HG02678 (cell line): ENCODE measurements around the gene MYLK4.

ENCODE experiments used
- ATAC-seq: cut with Tn5 transposase; IDR thresholded peaks from one replicate; pipeline ENCODE4 v1.9.1; 2021; ENCODE audit warnings: mild to moderate bottlenecking, moderate library complexity; ENCODE audit not compliant: unreplicated experiment

MYLK4 gene

GRCh38 chr6:2708456-2708855 lies 42.3 kb downstream of the MYLK4 start:
- no peak for ATAC-seq

- no peak for ATAC-seq
Observed at GRCh38 chr6:2706558-2706957, 44.2 kb downstream of the MYLK4 start.

- no peak for ATAC-seq
Observed at GRCh38 chr6:2705256-2705655, 45.5 kb downstream of the MYLK4 start.

GRCh38 chr6:2697291-2697690 lies 53.4 kb downstream of the MYLK4 start:
- no peak for ATAC-seq

- ATAC-seq, result no peak
Observed at GRCh38 chr6:2695454-2696095, 55.1 kb downstream of the MYLK4 start.

GRCh38 chr6:2693231-2693630 lies 57.5 kb downstream of the MYLK4 start:
- ATAC-seq, result no peak

GRCh38 chr6:2688401-2689064 lies 62.2 kb downstream of the MYLK4 start:
- no peak for ATAC-seq

GRCh38 chr6:2687456-2687855 lies 63.3 kb downstream of the MYLK4 start:
- no peak for ATAC-seq

GRCh38 chr6:2686515-2686914 lies 64.2 kb downstream of the MYLK4 start:
- no peak for ATAC-seq

- no peak for ATAC-seq
Observed at GRCh38 chr6:2684766-2685754, 65.7 kb downstream of the MYLK4 start.

- ATAC-seq, result no peak
Observed at GRCh38 chr6:2684103-2684749, 66.5 kb downstream of the MYLK4 start.

GRCh38 chr6:2680264-2680922 lies 70.3 kb downstream of the MYLK4 start:
- ATAC-seq, result no peak

GRCh38 chr6:2677080-2677593 lies 73.6 kb downstream of the MYLK4 start:
- no peak for ATAC-seq

- ATAC-seq, result no peak
Observed at GRCh38 chr6:2676048-2676447, 74.7 kb downstream of the MYLK4 start.

GRCh38 chr6:2674857-2675256 lies 75.9 kb downstream of the MYLK4 start:
- ATAC-seq, result no peak

- no peak for ATAC-seq
Observed at GRCh38 chr6:2669067-2669700, 81.5 kb downstream of the MYLK4 start.

GRCh38 chr6:2667617-2668016 lies 83.1 kb downstream of the MYLK4 start:
- ATAC-seq, result no peak

- no peak for ATAC-seq
Observed at GRCh38 chr6:2666906-2667575, 83.7 kb downstream of the MYLK4 start.
